Measurements from ENCODE around the gene ERICH2. TPM values are rescaled to one million over a fixed set of nuclear protein-coding genes. Genes with fewer than 3 reads are reported as not detected.
"Not testable (repeated sequence)": the region's sequence is repeated elsewhere in the genome, so short reads cannot be mapped to it uniquely, and the experiment has no call there.

Gene ERICH2
- total RNA-seq, 2 donors from 2014 or later: not detected

GRCh38 chr2:170744248-170745002 lies 25.8 kb upstream of the ERICH2 start:
- no peak for ATAC-seq (ENCODE audit: insufficient number of reproducible peaks, low FRiP score, low read depth)
- Histone ChIP-seq H3K4me3 (no peak overlapping the region), H3K9me3 (no peaks in the 10 kb centered on the region), H3K27me3 (replicated peaks; ENCODE audit: insufficient read depth) (no peaks in the 10 kb centered on the region), H3K36me3 (no peaks in the 10 kb centered on the region), H3K4me1 (ENCODE audit: control insufficient read depth in 1 of 2, low read depth in 2 of 2) (no peaks in the 10 kb centered on the region), H3K27ac (no peak overlapping the region)
- TF ChIP-seq, protein P1, sequence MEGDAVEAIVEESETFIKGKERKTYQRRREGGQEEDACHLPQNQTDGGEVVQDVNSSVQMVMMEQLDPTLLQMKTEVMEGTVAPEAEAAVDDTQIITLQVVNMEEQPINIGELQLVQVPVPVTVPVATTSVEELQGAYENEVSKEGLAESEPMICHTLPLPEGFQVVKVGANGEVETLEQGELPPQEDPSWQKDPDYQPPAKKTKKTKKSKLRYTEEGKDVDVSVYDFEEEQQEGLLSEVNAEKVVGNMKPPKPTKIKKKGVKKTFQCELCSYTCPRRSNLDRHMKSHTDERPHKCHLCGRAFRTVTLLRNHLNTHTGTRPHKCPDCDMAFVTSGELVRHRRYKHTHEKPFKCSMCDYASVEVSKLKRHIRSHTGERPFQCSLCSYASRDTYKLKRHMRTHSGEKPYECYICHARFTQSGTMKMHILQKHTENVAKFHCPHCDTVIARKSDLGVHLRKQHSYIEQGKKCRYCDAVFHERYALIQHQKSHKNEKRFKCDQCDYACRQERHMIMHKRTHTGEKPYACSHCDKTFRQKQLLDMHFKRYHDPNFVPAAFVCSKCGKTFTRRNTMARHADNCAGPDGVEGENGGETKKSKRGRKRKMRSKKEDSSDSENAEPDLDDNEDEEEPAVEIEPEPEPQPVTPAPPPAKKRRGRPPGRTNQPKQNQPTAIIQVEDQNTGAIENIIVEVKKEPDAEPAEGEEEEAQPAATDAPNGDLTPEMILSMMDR (IDR thresholded peaks at IDR 0.05): no peak
- DNase-seq (ENCODE audit: low spot score): no peak

GRCh38 chr2:170745305-170745704 lies 24.9 kb upstream of the ERICH2 start:
- Histone ChIP-seq H3K4me1 (ENCODE audit: control insufficient read depth in 1 of 2, low read depth in 2 of 2) (no peaks in the 10 kb centered on the region), H3K27me3 (replicated peaks; ENCODE audit: insufficient read depth) (no peaks in the 10 kb centered on the region), H3K27ac (no peak overlapping the region), H3K4me3 (no peak overlapping the region), H3K36me3 (no peaks in the 10 kb centered on the region), H3K9me3 (no peaks in the 10 kb centered on the region)
- no peak for DNase-seq (ENCODE audit: low spot score)
- TF ChIP-seq, protein P1 (IDR thresholded peaks at IDR 0.05): no peak
- ATAC-seq (ENCODE audit: insufficient number of reproducible peaks, low FRiP score, low read depth): no peak

- TF ChIP-seq, protein P1 (IDR thresholded peaks at IDR 0.05): no peak
- Histone ChIP-seq H3K4me3 (no peak overlapping the region), H3K9me3 (no peaks in the 10 kb centered on the region), H3K36me3 (no peaks in the 10 kb centered on the region), H3K27me3 (replicated peaks; ENCODE audit: insufficient read depth) (no peaks in the 10 kb centered on the region), H3K27ac (no peak overlapping the region), H3K4me1 (ENCODE audit: control insufficient read depth in 1 of 2, low read depth in 2 of 2) (no peaks in the 10 kb centered on the region)
- no peak for DNase-seq (ENCODE audit: low spot score)
- ATAC-seq (ENCODE audit: insufficient number of reproducible peaks, low FRiP score, low read depth): no peak
Measured at GRCh38 chr2:170747921-170748320, 22.3 kb upstream of the ERICH2 start.

DNA sequence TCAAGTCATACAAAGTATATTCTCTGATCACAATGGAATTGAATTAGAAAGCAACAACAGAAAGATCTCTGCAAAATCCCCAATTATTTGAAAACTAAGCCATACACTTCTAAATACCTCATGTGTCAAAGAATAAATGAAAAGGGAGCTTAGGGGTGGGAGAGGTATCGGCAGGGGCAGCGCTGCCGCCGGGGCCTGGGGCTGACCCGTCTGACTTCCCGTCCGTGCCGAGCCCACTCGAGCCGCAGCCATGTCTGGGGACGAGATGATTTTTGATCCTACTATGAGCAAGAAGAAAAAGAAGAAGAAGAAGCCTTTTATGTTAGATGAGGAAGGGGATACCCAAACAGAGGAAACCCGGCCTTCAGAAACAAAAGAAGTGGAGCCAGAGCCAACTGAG lies 18.6 kb upstream of the ERICH2 start:
- not testable (repeated sequence) for DNase-seq (ENCODE audit: low spot score); ATAC-seq (ENCODE audit: insufficient number of reproducible peaks, low FRiP score, low read depth); H3K27me3 ChIP-seq (replicated peaks; ENCODE audit: insufficient read depth)

GRCh38 chr2:170761572-170761971 lies 8.6 kb upstream of the ERICH2 start:
- no peaks in the 10 kb centered on the region for H3K36me3 ChIP-seq
- no peaks in the 10 kb centered on the region for H3K4me1 ChIP-seq (ENCODE audit: control insufficient read depth in 1 of 2, low read depth in 2 of 2)
- DNase-seq (ENCODE audit: low spot score): no peak
- no peak overlapping the region for H3K27ac ChIP-seq
- H3K27me3 ChIP-seq (replicated peaks; ENCODE audit: insufficient read depth): no peaks in the 10 kb centered on the region
- no peak for ATAC-seq (ENCODE audit: insufficient number of reproducible peaks, low FRiP score, low read depth)
- no peak overlapping the region for H3K4me3 ChIP-seq
- TF ChIP-seq, protein P1 (IDR thresholded peaks at IDR 0.05): no peak
- no peaks in the 10 kb centered on the region for H3K9me3 ChIP-seq

More for the DNA sequence above, 18.6 kb upstream of the ERICH2 start:
- not testable (repeated sequence) for H3K36me3 ChIP-seq; H3K4me1 ChIP-seq (ENCODE audit: control insufficient read depth in 1 of 2, low read depth in 2 of 2); H3K4me3 ChIP-seq; H3K9me3 ChIP-seq; H3K27ac ChIP-seq

DNA sequence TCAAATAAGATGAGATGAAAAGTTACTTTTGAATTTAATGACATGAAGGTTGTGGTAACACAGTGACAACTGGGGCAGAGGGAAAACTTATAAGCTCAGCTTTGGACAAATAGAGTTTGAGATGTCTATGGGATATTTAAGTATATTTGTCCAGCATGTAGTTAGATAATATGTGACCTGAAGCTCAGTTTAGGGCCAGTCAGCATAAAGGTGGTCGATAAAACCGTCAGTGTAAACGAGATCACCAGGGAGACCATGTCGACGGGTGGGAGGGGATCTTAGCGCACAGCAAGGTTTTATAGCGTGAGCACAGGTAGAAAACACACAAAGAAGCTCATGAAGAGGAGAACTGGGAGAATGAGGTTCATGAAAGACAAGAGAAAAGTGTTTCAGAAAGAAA lies 7.4 kb upstream of the ERICH2 start:
- Histone ChIP-seq H3K4me3 (no peak overlapping the region), H3K9me3 (no peaks in the 10 kb centered on the region), H3K36me3 (no peaks in the 10 kb centered on the region), H3K4me1 (ENCODE audit: control insufficient read depth in 1 of 2, low read depth in 2 of 2) (no peaks in the 10 kb centered on the region), H3K27me3 (replicated peaks; ENCODE audit: insufficient read depth) (no peaks in the 10 kb centered on the region), H3K27ac (no peak overlapping the region)
- TF ChIP-seq, protein P1 (IDR thresholded peaks at IDR 0.05): no peak
- ATAC-seq (ENCODE audit: insufficient number of reproducible peaks, low FRiP score, low read depth) (no peak), DNase-seq (ENCODE audit: low spot score) (no peak)
